Measurements from ENCODE around the gene NCKAP5. TPM values are rescaled to one million over a fixed set of nuclear protein-coding genes. Genes with fewer than 3 reads are reported as not detected.
"Not testable (repeated sequence)": the region's sequence is repeated elsewhere in the genome, so short reads cannot be mapped to it uniquely, and the experiment has no call there.

Gene NCKAP5
- polyA plus RNA-seq, 1 donor: 3.3 TPM

DNA sequence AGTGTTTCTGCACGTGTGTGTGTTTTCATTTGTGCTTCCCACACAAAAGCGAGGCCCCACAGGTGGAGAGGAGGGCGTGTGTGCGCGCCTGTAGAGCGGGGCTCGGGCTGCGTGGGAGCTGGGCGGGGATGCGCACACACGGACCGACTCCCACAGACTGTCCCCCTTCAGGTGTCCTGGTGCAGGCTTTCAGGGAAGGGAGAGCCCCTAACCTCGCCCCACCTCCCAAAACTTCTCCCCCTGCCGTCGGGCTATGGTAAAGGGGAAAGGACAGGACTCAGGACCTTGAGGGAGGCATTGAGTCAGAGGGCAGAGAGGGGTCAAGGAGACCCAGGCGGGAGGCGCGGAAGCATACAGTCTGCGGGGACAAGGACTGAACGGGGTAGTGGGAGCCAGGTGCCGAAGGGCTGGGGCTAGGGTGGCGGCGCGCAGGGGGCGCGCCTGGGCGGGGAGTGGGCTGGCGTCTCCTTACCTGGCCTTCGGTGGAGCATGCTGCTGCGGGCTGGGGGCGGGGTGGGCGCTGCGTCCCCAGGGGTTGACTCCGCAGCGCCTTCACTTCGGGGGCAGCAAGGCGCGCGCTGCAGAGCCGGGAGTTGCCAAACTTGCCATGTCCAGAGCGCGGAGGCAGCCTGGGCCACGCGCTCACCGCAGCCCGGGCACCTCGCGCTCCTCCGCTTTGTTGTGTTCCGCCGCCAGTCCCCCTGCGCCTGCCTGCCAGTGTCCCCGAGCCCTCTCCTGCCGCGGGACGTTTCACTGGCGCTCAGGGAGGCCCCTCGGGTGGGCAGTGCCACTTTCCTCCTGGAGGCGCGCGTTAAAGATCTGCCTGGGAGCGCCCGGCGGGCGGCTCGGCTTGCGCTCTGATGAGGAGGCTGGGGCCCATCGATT is 302.0 kb downstream of the NCKAP5 start:
- no peak for DNase-seq (ENCODE audit: low read depth)

DNA sequence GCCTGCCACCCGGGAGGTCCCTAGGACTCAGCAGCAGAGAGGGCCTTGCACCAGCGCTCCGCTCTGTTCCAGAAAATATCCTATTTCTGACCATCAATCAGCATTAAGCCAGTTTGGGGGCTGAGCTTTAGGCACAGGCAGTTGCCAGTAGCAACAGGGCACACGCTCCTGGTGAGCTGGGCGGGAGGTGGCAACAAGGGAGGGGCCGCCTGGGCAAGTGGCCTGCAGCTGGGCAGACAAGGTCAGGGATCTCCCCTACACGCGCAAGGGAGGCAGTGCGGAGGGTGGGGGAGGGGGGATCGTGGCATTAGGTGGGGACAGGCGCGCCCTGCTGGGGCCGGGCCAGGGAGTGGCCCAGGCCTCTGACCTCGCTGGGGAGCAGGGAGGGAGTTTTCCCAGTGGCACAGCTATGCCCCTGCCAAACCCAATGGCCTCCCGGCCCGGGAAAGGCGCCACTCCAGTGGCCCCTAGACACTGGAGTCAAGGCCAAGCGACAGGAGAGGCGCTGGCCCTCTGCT is 302.8 kb downstream of the NCKAP5 start:
- DNase-seq (ENCODE audit: low read depth): no peak

DNA sequence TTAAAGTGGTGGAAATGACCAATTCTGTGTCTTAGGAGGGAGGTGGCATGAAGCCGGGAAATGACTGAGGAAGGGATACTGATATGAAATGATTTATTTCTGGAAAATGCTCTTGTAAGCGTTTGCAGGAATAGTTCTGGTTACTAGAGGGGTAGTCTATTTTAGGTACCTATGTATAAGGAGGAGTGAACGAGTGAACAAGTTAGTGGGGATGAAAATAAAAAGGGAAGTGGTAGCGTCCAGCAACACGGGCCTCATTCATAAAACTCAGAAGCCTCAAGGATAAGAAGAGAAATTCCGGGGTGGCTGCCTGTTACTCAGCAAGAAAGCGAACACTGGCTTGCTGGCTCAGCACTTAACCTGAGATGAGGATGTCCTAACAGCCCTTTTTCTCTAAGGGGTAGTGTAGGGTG is 303.3 kb downstream of the NCKAP5 start:
- DNase-seq (ENCODE audit: low read depth): no peak

DNA sequence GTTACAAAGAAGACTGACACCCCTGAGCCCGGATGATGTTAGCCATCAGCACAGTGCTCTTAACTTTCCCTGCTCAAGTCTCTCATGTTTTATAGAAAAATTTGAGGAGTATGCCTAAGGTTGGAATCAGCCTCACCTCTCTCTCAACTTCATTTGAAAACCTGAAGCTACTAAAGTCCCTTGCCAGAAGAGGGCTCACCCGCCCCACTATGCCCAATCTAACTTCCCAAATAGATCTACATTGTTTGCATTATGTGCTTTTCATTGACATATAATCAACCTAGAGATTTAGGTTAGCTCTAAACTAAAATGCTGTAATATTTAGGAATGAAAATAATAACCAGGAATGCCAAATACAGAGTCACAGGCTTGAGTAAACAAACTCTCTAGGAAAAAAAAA is 305.4 kb downstream of the NCKAP5 start:
- no peak for DNase-seq (ENCODE audit: low read depth)

DNA sequence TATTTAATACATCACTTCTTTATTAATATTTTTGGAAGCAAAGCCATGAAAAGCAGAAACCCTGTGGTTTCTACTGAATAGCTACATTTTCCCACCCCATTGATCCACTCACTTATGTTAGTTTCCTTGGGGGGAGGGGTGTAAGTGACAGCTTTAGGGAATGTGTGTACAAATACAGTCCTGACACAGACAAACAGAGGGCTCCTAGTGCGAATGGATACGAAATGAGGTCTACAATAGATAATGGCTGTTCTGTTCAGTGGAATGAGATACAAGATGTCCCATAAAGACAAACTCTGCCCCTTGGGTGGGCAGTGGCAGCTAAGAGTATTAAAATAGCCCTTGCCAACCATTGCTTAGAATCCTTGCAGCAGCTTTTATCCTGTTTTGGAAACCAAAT is 312.9 kb downstream of the NCKAP5 start:
- no peak for DNase-seq (ENCODE audit: low read depth)

DNA sequence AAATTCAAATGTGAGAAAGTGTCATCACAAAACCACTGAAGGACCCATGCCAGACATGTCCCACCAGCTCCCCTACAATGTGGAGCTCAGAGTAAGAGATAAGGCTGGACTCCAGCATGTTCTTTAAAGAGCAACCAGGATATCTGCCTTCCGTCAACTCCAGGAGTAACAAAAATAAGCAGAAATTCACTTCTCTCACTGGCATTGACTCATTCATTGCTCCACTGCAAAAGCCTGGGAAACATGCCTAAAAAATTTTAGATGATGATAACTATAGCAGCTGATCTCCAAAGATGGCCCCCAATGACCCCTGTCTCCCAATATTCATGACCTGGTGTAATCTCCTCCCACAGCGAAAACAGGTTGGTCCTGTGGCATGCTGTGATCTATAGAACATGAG is 314.5 kb downstream of the NCKAP5 start:
- DNase-seq (ENCODE audit: low read depth): no peak

DNA sequence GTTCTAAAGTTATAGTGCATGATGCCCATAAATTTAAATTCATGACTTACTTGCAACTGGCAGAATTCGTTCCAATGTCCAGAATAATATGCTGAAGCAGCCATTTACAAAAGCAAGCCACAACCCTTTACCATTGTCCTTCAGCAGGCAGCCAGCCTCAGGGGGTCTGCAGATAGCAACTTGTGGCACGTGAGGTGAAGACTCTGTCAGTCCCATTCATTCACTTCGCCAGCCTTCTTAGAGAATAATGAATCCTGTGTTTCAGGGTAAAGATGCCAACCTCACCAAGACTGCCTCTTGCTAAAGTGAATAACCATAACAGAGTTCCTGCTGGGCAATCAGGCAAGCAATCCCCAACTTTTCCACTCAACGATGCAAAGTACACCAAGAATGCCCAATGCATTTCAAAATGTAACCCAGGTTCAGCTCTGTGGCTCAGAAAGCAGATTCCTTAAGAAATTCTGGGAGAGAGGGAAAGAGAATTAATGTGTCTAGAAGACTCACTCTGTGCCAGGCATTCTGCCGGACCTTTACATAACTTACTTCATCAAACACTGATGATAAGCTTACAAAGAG is 315.4 kb downstream of the NCKAP5 start:
- DNase-seq (ENCODE audit: low read depth): no peak

DNA sequence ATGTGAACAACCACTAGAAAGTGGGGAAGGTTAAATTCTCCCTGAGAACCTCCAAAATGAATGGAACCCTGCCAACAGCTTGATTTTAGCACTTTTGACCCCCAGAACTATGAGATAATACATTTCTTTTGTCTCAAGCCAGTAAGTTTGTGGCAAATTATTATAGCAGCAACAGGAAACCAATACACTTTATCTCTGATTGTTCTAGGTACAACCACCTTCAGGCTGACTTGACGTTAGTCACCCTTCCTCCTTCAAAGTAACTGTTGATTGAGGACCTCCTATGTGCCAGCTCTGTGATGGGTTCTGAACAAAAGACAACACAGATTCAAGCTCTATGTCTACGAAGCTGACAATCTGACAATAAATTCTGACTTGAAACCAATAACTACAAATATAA is 318.9 kb downstream of the NCKAP5 start:
- no peak for DNase-seq (ENCODE audit: low read depth)

DNA sequence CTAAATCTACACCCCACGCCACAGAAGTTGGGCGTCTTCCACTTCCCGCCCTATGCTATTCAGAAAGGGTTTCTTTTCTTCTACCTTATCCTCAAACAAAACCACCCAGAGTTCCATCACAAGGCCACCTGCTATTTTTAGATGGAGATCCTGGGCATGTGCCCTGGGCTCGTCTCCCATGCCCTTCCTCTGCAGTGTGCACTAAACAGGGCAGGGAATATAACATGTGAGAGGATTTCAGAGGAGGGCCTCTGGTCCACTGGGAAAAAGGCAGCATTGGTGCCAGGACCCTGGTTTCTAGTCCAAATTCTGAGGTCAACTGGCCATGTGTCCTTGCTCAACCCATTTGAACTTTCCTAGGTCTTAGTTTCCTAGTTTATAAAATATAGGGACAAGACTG is 320.0 kb downstream of the NCKAP5 start:
- DNase-seq (ENCODE audit: low read depth): no peak

DNA sequence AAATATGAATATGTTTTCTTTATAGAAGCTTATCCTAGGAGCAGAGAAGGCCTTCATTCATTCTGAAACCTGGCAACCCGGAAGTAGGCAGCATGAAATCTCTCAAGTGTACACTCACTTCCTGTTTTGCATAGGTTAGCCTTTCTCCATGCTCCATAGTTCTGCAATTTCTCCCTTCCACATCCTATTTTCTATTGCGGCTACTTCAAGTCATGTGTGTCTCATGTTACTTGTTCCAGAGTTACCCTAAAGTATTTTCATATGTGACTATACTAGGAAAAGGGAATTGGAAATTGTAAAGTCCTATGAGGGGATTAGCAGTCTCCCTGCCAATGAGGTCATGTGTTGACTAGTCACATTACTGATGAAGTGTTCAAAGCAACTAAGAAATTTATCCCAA is 320.6 kb downstream of the NCKAP5 start:
- DNase-seq (ENCODE audit: low read depth): peak; percentile 19

DNA sequence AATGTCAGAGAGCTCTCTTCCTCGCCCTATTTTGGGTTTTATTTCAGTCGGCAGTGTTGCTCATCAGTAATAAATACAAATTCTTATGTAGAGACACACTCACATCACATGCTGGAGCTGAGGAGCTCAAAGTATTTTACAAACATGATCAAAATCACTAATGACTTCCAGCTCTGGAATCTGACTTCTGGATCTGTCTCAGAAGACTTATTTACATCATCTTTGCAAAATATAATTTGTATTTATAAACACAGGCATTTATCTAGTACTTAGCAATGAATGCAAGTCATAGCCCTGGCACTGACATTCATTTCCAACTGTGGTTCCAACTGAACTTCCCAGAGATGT is 327.1 kb downstream of the NCKAP5 start:
- peak; percentile 9 for DNase-seq (ENCODE audit: low read depth)

DNA sequence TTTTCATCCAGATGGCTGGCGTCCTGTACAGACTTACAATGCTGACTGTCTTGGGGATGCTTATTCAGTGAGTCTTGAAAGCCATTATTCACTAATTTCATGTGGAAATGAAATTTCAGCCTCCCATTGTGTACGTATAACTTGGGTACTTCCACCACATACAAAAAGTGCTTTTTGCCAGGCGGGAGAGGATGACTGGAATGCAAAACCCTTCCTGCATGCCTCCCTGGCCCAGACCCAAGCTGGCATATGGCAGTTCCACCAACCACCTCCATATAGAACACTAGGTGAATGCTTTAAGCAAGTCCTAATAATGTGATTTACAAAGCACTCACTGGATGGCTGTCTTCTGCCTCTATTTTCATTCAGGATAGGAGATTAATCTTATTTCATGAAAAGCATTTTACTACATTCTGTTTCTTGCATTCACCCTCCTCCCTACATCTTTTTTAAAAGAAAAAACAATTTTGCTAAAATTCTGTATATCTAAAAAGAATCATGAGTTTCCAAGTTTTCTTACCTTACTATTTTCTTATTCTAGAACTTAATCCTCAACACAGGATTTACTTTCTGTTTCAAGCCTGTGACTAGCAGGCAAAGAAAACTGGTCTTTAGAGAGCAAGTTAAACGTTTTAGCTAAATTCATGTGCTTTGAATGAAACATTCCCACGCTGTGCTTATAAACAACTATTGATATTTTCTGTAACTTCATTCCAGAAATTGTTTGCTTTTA is 327.6 kb downstream of the NCKAP5 start:
- peak; percentile 5 for DNase-seq (ENCODE audit: low read depth)

DNA sequence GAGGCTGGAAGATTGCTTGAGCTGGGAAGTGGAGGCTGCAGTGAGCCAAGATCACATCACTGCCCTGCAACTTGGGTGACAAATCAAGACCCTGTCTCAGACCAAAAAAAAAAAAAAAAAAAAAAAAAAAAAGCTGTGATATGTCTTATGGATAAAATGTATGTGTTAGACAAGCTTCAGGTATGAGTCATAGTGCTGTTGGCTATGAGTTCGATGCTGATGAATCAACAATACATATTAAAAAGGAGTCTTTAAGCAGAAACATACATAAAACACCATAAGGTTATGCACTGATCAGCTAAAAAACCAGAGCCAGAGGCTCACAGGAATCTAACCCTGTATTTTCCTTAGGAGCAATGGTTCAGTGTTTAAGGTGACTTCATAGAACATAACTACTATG is 332.3 kb downstream of the NCKAP5 start:
- DNase-seq (ENCODE audit: low read depth): no peak

DNA sequence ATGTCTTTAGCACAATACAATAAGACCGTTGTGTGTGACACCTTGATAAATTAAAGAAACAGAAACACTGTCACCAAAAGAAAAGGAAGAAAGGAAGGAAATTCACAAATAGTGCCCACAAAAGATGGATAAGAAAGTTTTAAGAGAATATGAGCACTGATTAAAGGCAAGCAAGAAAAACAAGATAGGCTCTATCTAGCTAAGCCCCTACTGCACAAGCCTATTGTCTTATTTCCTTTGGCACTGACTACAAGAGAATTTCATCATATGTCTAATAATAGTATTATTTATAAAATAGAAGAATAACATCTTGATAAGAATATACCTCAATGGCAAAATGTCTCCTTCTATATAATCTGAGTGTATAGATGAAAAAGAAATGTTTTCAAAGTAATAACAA is 335.7 kb downstream of the NCKAP5 start:
- DNase-seq (ENCODE audit: low read depth): no peak

DNA sequence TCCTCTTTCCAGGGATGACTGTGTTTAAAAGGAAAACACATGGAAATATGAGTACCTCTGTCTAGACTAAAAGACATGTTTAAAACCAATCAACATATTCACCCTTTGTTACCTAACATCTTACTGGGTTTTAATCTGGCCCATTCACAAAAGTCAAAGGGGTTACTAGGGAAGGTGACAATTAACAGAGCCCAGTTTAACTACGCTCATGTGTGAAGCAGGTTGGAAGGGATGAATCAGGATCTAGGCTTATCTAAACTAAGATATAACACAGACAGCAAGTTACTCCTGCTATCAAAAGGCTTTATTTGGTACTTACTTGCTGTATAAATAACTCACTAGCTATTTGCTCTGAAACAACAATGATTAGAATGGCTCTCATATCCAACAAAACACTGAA is 337.0 kb downstream of the NCKAP5 start:
- DNase-seq (ENCODE audit: low read depth): no peak

DNA sequence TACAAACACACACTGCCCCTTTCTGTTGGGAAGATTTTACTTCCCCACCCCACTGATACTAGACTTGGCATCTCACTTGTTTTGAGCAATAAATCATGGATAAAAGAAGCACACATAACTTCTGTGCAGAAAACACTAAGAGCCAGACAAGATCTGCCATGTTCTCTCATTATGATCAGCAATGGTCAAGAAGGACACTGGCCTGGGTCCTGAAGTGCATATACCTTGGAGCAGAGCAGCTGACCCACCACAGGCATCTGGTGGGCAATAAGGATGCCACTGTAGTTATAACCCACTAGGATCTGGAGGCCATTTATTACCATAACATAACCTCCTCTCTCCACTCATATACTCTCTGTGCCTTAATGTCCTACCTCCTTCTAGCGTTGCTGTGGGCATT is 338.3 kb downstream of the NCKAP5 start:
- DNase-seq (ENCODE audit: low read depth): no peak

DNA sequence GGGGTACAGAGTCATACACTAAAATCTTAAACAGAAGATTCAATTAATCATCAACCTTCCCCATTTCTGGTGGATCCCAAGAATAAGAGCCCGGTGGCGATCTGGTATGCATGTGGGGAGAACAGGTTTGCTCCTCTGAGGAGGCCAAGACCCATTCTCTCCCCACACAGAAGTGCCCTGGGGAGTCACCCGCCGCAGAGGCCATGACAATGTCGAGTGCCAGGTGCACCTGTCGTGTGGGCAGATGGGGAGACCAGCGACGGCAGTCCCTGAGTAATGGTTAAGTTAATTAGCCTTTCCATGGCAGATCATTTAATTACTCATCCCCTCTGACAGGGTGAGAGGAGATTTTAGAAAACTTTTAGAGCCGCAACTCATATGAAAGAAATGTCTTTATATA is 345.0 kb downstream of the NCKAP5 start:
- DNase-seq (ENCODE audit: low read depth): no peak

DNA sequence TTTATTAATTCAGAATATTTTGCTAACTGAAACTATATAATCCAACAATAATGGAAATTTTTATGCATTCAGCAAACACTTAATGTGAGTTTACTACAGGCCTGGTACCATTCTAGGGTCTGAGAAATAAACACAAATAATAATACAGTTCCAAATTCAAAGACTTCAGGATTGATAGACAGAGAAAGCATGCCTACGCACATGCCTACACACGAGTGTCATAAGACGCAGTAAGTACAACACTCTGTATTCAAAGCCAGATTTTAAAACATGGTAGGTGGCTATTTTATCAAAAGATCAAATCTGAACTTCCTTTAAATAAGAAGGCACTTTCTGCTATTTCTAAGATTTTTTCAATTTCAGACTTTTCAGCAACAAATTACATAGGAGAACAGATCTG is 346.9 kb downstream of the NCKAP5 start:
- no peak for DNase-seq (ENCODE audit: low read depth)

DNA sequence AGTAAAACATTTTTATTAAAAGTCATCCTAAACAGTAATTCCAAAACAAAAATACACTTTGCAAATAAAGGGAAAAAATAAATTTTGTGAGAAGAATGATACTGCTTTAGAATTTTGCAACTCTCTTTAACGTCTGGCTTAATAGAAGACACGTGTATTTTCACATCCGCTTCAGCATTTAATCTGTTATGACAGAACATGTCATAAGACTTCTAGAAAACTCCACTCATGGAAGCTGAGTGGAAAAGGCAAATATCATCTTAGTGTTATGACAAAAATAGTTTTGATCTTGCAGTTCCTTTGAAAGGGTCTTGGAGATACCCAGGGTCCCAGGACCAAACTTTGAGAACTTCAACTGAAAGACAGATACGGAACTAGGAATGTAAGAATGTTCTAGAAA is 350.1 kb downstream of the NCKAP5 start:
- DNase-seq (ENCODE audit: low read depth): no peak

DNA sequence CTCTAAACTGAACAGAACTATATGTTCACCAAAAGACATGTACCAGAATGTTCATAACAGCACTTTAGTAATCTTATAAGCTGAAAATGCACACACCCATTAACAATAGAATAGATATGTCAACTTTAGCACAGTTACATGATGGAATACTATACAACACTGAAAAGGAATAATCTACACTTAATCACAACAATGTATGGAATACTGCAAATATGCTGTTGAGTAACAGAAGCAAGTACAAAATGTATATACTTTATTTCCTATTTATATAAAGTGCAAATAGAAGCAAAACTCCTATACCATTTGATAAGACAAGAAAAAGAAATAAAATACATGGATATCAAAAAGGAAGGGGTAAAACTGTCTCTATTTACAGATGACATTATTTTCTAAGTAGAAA is 352.8 kb downstream of the NCKAP5 start:
- DNase-seq (ENCODE audit: low read depth): no peak

DNA sequence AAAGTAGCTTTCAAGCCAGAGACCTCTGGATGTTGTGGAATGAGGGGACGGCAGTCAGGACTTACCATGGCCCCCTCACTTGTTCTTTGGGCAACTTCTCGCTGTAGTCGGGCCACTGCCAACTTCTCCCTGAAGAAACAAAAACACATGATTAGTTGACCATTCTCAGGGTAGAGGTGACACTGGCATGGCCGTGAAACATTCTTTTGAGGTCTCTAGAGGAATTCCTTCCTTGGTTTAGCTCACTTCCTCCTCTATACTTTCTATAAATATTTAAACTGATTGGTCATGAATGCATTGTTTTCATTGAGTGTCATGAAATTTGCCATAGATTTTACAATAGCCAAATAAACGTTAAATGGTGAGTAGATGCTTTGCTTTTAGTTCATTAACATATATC is 354.6 kb downstream of the NCKAP5 start:
- DNase-seq (ENCODE audit: low read depth): no peak

DNA sequence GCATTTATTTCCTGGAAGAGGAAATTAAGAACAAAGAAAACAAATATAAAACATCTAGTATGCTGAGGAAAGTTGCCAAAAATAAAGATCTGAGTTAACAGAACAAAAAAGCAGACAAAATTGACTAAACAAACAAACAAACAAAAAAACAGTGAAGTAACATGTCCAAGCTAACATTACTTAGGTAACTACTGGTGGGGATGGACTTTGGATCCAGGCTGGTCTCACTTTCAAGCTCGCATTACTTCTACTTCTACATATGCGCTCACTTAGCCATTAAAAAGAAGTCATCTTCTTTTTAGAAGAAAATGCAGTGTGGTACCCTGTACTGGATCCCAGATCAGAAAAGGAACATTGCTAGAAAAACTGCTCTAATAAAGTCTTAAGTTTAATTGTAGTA is 358.9 kb downstream of the NCKAP5 start:
- DNase-seq (ENCODE audit: low read depth): no peak

DNA sequence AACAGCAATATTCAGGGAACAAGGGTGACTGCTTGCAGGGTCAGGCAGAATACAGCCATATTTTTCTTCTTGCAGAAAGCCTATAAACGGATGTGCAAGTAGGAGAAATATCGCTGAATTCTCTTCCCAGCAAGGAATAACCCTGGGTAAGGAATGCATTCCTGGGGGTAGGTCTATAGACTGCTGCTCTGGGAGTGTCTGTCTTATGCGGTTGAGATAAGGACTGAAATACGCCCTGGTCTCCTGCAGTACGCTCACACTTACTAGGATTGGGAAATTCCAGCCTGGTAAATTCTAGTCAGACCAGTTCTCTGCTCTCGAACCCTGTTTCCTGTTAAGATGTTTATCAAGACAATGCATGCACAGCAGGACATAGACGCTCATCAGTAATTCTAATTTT is 361.6 kb downstream of the NCKAP5 start:
- not testable (repeated sequence) for DNase-seq (ENCODE audit: low read depth)
